ENCODE data around the gene MARK3.
A peak's percentile ranks its signal among the peaks of the same experiment; 100 is the strongest.

Gene MARK3

DNA sequence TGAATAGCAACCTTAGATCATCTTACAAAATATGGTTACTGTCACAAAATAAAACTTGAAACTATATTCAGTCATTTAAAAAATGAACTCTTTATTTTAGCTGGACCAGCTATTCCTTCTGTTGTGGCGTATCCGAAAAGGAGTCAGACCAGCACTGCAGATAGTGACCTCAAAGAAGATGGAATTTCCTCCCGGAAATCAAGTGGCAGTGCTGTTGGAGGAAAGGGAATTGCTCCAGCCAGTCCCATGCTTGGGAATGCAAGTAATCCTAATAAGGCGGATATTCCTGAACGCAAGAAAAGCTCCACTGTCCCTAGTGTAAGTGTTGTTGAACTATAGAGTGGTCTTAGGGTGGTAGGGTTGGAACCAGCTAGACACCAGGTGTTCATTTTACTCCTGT lies 89.7 kb downstream of the MARK3 start:
- Histone ChIP-seq H3K27ac (no peak overlapping the region), H3K4me1 (ENCODE audit: control insufficient read depth in 1 of 2, insufficient read depth in 1 of 2, low read depth in 1 of 2, low read length in 1 of 2) (no peaks in the 10 kb centered on the region), H3K36me3 (peaks cover 90% of the 10 kb centered on the region), H3K27me3 (no peaks in the 10 kb centered on the region), H3K9me3 (no peaks in the 10 kb centered on the region), H3K4me3 (ENCODE audit: low read depth in 1 of 2, low read length in 1 of 2) (no peak overlapping the region)
- no peak for TF ChIP-seq CTCF (IDR thresholded peaks at IDR 0.05)

GRCh38 chr14:103476065-103476464 lies 90.8 kb downstream of the MARK3 start:
- peaks cover 90% of the 10 kb centered on the region for H3K36me3 ChIP-seq
- H3K27ac ChIP-seq, result no peak overlapping the region
- H3K9me3 ChIP-seq, result no peaks in the 10 kb centered on the region
- no peaks in the 10 kb centered on the region for H3K27me3 ChIP-seq
- H3K4me1 ChIP-seq (ENCODE audit: control insufficient read depth in 1 of 2, insufficient read depth in 1 of 2, low read depth in 1 of 2, low read length in 1 of 2), result no peaks in the 10 kb centered on the region
- H3K4me3 ChIP-seq (ENCODE audit: low read depth in 1 of 2, low read length in 1 of 2), result no peak overlapping the region
- TF ChIP-seq CTCF (IDR thresholded peaks at IDR 0.05), result no peak

GRCh38 chr14:103476631-103477030 lies 91.4 kb downstream of the MARK3 start:
- H3K4me1 ChIP-seq (ENCODE audit: control insufficient read depth in 1 of 2, insufficient read depth in 1 of 2, low read depth in 1 of 2, low read length in 1 of 2), result no peaks in the 10 kb centered on the region
- no peaks in the 10 kb centered on the region for H3K9me3 ChIP-seq
- no peaks in the 10 kb centered on the region for H3K27me3 ChIP-seq
- H3K36me3 ChIP-seq, result peaks cover 89% of the 10 kb centered on the region
- TF ChIP-seq CTCF (IDR thresholded peaks at IDR 0.05), result no peak
- H3K27ac ChIP-seq, result no peak overlapping the region
- no peak overlapping the region for H3K4me3 ChIP-seq (ENCODE audit: low read depth in 1 of 2, low read length in 1 of 2)

GRCh38 chr14:103480595-103480994 lies 95.4 kb downstream of the MARK3 start:
- peak overlapping the region; percentile 14 for H3K27ac ChIP-seq

GRCh38 chr14:103483600-103483999 lies 98.4 kb downstream of the MARK3 start:
- no peak overlapping the region for H3K27ac ChIP-seq
- H3K9me3 ChIP-seq, result no peaks in the 10 kb centered on the region
- H3K36me3 ChIP-seq, result peaks cover 87% of the 10 kb centered on the region
- TF ChIP-seq CTCF (IDR thresholded peaks at IDR 0.05), result no peak
- no peaks in the 10 kb centered on the region for H3K27me3 ChIP-seq
- no peak overlapping the region for H3K4me3 ChIP-seq (ENCODE audit: low read depth in 1 of 2, low read length in 1 of 2)
- H3K4me1 ChIP-seq (ENCODE audit: control insufficient read depth in 1 of 2, insufficient read depth in 1 of 2, low read depth in 1 of 2, low read length in 1 of 2), result no peaks in the 10 kb centered on the region

More at GRCh38 chr14:103480595-103480994, 95.4 kb downstream of the MARK3 start:
- H3K4me1 ChIP-seq (ENCODE audit: control insufficient read depth in 1 of 2, insufficient read depth in 1 of 2, low read depth in 1 of 2, low read length in 1 of 2), result no peaks in the 10 kb centered on the region
- TF ChIP-seq CTCF (IDR thresholded peaks at IDR 0.05), result no peak
- H3K27me3 ChIP-seq, result no peaks in the 10 kb centered on the region
- peaks cover 92% of the 10 kb centered on the region for H3K36me3 ChIP-seq
- no peaks in the 10 kb centered on the region for H3K9me3 ChIP-seq
- H3K4me3 ChIP-seq (ENCODE audit: low read depth in 1 of 2, low read length in 1 of 2), result no peak overlapping the region

DNA sequence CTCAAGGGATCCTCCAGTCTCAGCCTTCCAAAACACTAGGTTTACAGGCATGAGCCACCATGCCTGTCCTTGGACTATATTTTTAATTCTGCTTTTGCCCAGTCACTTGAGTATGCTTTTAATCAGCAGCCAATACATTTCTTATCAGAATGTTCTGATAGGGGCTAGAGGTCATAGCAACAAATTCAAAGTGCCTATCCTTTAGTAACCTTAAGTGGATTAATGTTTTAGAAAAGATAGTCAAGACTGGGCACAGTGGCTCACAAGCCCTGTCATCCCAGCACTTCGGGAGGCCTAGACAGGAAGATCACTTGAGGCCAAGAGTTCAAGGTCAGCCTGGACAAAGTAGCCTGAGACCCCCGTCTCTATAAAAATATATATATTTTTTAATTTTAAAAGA lies 100.3 kb downstream of the MARK3 start:
- H3K27me3 ChIP-seq, result no peaks in the 10 kb centered on the region
- H3K36me3 ChIP-seq, result peaks cover 89% of the 10 kb centered on the region
- no peak overlapping the region for H3K4me3 ChIP-seq (ENCODE audit: low read depth in 1 of 2, low read length in 1 of 2)
- no peak for TF ChIP-seq CTCF (IDR thresholded peaks at IDR 0.05)
- no peaks in the 10 kb centered on the region for H3K4me1 ChIP-seq (ENCODE audit: control insufficient read depth in 1 of 2, insufficient read depth in 1 of 2, low read depth in 1 of 2, low read length in 1 of 2)
- H3K27ac ChIP-seq, result no peak overlapping the region
- H3K9me3 ChIP-seq, result no peaks in the 10 kb centered on the region

Data from neutrophil (primary cell).